A549 (cell line): ENCODE data around the gene PHC2.

ENCODE experiments used
- EP300 ChIP-seq, 2 experiments: fragments of >200 bp; sonication (Bioruptor Twin); formaldehyde crosslinking; IDR thresholded peaks; 2 replicates in 1 of 2; 3 replicates in 1 of 2; pipeline ENCODE4 v1.6.1; 2016 to 2017
- TP53 ChIP-seq: fragments of 250-450 bp; sonication (Bioruptor Pico); IDR thresholded peaks from 2 replicates; pipeline ENCODE4 v1.5.0; 2021; ENCODE audit warnings: mild to moderate bottlenecking, moderate library complexity
- TF ChIP-seq, protein P1 (sequence below): fragments of >200 bp; sonication (Bioruptor Twin); formaldehyde crosslinking; IDR thresholded peaks from 3 replicates; pipeline ENCODE4 v1.5.1; 2016
- TF ChIP-seq, protein P2 (sequence below): fragments of 150-350 bp; IDR thresholded peaks from 2 replicates; pipeline ENCODE4 v1.6.1; 2014; ENCODE audit warnings: low read depth, mild to moderate bottlenecking, low read length
- TF ChIP-seq, protein P3 (sequence below): IDR thresholded peaks from 2 replicates; pipeline ENCODE4 v1.6.1; 2012

DNA sequence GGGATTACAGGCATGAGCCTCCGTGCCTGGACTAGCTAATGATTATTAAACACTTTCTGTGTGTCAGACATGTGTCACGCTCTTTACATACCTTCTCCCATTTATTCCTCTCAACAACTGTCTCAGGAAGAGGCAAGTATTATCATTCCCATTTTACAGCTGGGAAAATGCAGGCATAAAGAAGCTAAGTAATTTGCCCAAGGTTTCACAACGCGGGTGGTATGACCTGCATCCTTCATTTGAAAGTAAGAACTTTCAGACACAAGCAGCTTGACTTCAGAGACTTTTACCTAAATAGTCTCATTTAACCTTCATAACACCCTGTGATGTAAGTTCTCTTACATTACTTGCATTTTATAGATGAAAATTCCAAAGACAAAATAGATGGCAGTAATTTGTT lies 40.5 kb upstream of the PHC2 start:
- TF ChIP-seq, protein P1, sequence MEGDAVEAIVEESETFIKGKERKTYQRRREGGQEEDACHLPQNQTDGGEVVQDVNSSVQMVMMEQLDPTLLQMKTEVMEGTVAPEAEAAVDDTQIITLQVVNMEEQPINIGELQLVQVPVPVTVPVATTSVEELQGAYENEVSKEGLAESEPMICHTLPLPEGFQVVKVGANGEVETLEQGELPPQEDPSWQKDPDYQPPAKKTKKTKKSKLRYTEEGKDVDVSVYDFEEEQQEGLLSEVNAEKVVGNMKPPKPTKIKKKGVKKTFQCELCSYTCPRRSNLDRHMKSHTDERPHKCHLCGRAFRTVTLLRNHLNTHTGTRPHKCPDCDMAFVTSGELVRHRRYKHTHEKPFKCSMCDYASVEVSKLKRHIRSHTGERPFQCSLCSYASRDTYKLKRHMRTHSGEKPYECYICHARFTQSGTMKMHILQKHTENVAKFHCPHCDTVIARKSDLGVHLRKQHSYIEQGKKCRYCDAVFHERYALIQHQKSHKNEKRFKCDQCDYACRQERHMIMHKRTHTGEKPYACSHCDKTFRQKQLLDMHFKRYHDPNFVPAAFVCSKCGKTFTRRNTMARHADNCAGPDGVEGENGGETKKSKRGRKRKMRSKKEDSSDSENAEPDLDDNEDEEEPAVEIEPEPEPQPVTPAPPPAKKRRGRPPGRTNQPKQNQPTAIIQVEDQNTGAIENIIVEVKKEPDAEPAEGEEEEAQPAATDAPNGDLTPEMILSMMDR = no peak
- TF ChIP-seq EP300 (IDR thresholded peaks at IDR 0.05) = no peak
- TF ChIP-seq, protein P2, sequence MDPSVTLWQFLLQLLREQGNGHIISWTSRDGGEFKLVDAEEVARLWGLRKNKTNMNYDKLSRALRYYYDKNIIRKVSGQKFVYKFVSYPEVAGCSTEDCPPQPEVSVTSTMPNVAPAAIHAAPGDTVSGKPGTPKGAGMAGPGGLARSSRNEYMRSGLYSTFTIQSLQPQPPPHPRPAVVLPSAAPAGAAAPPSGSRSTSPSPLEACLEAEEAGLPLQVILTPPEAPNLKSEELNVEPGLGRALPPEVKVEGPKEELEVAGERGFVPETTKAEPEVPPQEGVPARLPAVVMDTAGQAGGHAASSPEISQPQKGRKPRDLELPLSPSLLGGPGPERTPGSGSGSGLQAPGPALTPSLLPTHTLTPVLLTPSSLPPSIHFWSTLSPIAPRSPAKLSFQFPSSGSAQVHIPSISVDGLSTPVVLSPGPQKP = no peak
- TF ChIP-seq, protein P3, sequence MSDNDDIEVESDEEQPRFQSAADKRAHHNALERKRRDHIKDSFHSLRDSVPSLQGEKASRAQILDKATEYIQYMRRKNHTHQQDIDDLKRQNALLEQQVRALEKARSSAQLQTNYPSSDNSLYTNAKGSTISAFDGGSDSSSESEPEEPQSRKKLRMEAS = no peak
- no peak for TF ChIP-seq TP53 (CRISPR knock-in tag)
